ENCODE measurements around the gene FHL2. TPM values are rescaled to one million over a fixed set of nuclear protein-coding genes. Genes with fewer than 3 reads are reported as not detected.

The FHL2 gene
- total and polyA plus RNA-seq, 2 donors (not counting 1 experiment from before 2014, with no cell fraction given) = not detected

GRCh38 chr2:105378921-105379383 is 19.9 kb downstream of the FHL2 start:
- ChIA-PET CTCF (no interaction called here), POLR2A (no interaction called here)
- no peaks in the 10 kb centered on the region for H3K27me3 Mint-ChIP-seq

GRCh38 chr2:105378276-105378840 is 20.5 kb downstream of the FHL2 start:
- Mint-ChIP-seq H3K27ac (no peak overlapping the region), H3K4me3 (no peak overlapping the region), H3K4me1 (no peaks in the 10 kb centered on the region), H3K27me3 (no peaks in the 10 kb centered on the region), H3K9me3 (ENCODE audit: insufficient read depth) (no peaks in the 10 kb centered on the region)
- Histone ChIP-seq H2AFZ (ENCODE audit: insufficient read depth, low read depth, low read length, poor library complexity, severe bottlenecking) (no peak overlapping the region), H3K9me3 (ENCODE audit: control extremely low read depth in 1 of 3, control insufficient read depth in 2 of 3, insufficient read depth in 1 of 3, low read length in 2 of 3) (no peaks in the 10 kb centered on the region), H3K9ac (ENCODE audit: low read length) (no peak overlapping the region), H3K36me3 (replicated peaks in 1 of 2; ENCODE audit: control extremely low read depth in 1 of 2, control insufficient read depth in 1 of 2, extremely low read depth in 1 of 2, insufficient read depth in 2 of 2, low read length in 1 of 2) (no peaks in the 10 kb centered on the region), H3K27me3 (replicated peaks in 1 of 4; ENCODE audit: control extremely low read depth in 1 of 4, control insufficient read depth in 3 of 4, insufficient read depth in 4 of 4, low read length in 3 of 4) (no peaks in the 10 kb centered on the region), H3K4me3 (ENCODE audit: control extremely low read depth in 1 of 5, extremely low read depth in 1 of 5, insufficient read depth in 1 of 5, low read depth in 2 of 5, low read length in 4 of 5) (no peak overlapping the region), H3K27ac (ENCODE audit: low read length in 2 of 2) (no peak overlapping the region), H3K4me2 (replicated peaks; ENCODE audit: low read depth, low read length, poor library complexity, severe bottlenecking) (no peak overlapping the region), H3K79me2 (ENCODE audit: control insufficient read depth, insufficient read depth, low read length) (no peaks in the 10 kb centered on the region), H3K4me1 (ENCODE audit: control insufficient read depth in 2 of 2, insufficient read depth in 2 of 2, low read length in 2 of 2) (no peaks in the 10 kb centered on the region), H4K20me1 (ENCODE audit: control insufficient read depth, insufficient read depth, low read length, poor library complexity, severe bottlenecking) (no peaks in the 10 kb centered on the region)
- ChIA-PET CTCF (no interaction called here), POLR2A (no interaction called here)
- ATAC-seq (ENCODE audit: low read depth) (no peak), DNase-seq (no peak)
- TF ChIP-seq EZH2 (IDR thresholded peaks at IDR 0.05; ENCODE audit: borderline replicate concordance, insufficient read depth, low read depth, low read length, poor library complexity, severe bottlenecking) (no peak), CTCF (IDR thresholded peaks at IDR 0.05) (no peak)
- WGBS (ENCODE audit: insufficient coverage) = 89% methylated on average over 10 of the region's 12 CpGs
- intact Hi-C loops (cut with micrococcal nuclease) = no loop called here

More at GRCh38 chr2:105378921-105379383, 19.9 kb downstream of the FHL2 start:
- H3K4me3 ChIP-seq (ENCODE audit: control extremely low read depth in 1 of 5, extremely low read depth in 1 of 5, insufficient read depth in 1 of 5, low read depth in 2 of 5, low read length in 4 of 5) = no peak overlapping the region
- no peak for TF ChIP-seq EZH2 (IDR thresholded peaks at IDR 0.05; ENCODE audit: borderline replicate concordance, insufficient read depth, low read depth, low read length, poor library complexity, severe bottlenecking)
- no peak for TF ChIP-seq CTCF (IDR thresholded peaks at IDR 0.05)
- no peaks in the 10 kb centered on the region for H3K9me3 Mint-ChIP-seq (ENCODE audit: insufficient read depth)
- no peak overlapping the region for H3K9ac ChIP-seq (ENCODE audit: low read length)
- ATAC-seq (ENCODE audit: low read depth) (no peak), DNase-seq (no peak)
- H3K4me1 ChIP-seq (ENCODE audit: control insufficient read depth in 2 of 2, insufficient read depth in 2 of 2, low read length in 2 of 2) = no peaks in the 10 kb centered on the region
- no peaks in the 10 kb centered on the region for H3K27me3 ChIP-seq (replicated peaks in 1 of 4; ENCODE audit: control extremely low read depth in 1 of 4, control insufficient read depth in 3 of 4, insufficient read depth in 4 of 4, low read length in 3 of 4)
- no peak overlapping the region for H3K27ac Mint-ChIP-seq
- H3K79me2 ChIP-seq (ENCODE audit: control insufficient read depth, insufficient read depth, low read length) = no peaks in the 10 kb centered on the region
- H2AFZ ChIP-seq (ENCODE audit: insufficient read depth, low read depth, low read length, poor library complexity, severe bottlenecking) = no peak overlapping the region
- no peaks in the 10 kb centered on the region for H3K36me3 ChIP-seq (replicated peaks in 1 of 2; ENCODE audit: control extremely low read depth in 1 of 2, control insufficient read depth in 1 of 2, extremely low read depth in 1 of 2, insufficient read depth in 2 of 2, low read length in 1 of 2)
- no peak overlapping the region for H3K27ac ChIP-seq (ENCODE audit: low read length in 2 of 2)
- H3K4me1 Mint-ChIP-seq = no peaks in the 10 kb centered on the region
- intact Hi-C loops (cut with micrococcal nuclease) = no loop called here
- WGBS (ENCODE audit: insufficient coverage) = 90% methylated on average over 4 of the region's 4 CpGs
- H4K20me1 ChIP-seq (ENCODE audit: control insufficient read depth, insufficient read depth, low read length, poor library complexity, severe bottlenecking) = no peaks in the 10 kb centered on the region
- H3K4me3 Mint-ChIP-seq = no peak overlapping the region
- no peaks in the 10 kb centered on the region for H3K9me3 ChIP-seq (ENCODE audit: control extremely low read depth in 1 of 3, control insufficient read depth in 2 of 3, insufficient read depth in 1 of 3, low read length in 2 of 3)
- no peak overlapping the region for H3K4me2 ChIP-seq (replicated peaks; ENCODE audit: low read depth, low read length, poor library complexity, severe bottlenecking)

All from B cell (primary cell).